GM18870 (cell line): Measurements from ENCODE around the gene TMEM165.
"Not testable (repeated sequence)": the region's sequence is repeated elsewhere in the genome, so short reads cannot be mapped to it uniquely, and the experiment has no call there.

Source experiments
- ATAC-seq: cut with Tn5 transposase; IDR thresholded peaks from one replicate; pipeline ENCODE4 v1.9.1; 2021; ENCODE audit warnings: moderate library complexity; ENCODE audit not compliant: unreplicated experiment

TMEM165 gene, protein sequence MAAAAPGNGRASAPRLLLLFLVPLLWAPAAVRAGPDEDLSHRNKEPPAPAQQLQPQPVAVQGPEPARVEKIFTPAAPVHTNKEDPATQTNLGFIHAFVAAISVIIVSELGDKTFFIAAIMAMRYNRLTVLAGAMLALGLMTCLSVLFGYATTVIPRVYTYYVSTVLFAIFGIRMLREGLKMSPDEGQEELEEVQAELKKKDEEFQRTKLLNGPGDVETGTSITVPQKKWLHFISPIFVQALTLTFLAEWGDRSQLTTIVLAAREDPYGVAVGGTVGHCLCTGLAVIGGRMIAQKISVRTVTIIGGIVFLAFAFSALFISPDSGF

DNA sequence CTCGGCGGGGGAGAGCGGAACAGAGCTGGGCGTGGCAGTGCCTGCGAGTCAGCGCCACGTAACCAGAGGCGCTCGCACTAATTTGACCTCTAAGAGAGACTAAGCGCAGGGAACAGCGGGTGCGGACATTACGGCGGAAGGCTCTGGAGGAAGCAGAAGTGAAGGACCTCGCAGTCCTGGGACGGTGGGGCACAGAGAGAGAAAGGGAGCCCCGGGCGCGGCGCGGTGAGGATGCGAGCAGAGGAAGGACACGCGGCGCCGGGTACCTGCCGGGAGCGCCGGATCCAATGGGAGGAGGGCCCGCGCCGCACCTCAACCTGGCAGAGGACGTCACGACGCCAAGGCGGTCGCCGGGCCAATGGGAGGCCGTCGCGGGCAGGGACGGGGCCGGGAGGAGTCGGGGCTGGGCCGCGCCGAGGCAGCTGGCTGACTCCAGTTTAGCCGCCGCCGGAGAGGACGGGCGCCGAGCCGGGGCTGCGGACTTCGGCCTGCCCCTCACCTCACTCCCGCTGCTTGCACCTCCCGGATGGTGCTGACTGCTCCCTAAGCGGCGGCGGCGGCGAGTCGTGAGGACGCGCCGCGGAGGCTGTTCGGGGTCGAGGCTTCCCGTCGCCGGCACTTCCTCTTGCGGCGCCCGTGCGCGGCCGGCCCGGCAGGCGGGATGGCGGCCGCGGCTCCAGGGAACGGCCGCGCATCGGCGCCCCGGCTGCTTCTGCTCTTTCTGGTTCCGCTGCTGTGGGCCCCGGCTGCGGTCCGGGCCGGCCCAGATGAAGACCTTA lies at the start of gene TMEM165:
Gene TMEM165 (plus strand): TSS at position 429 of the 779 bp plus-strand sequence. CDS start 233 bp downstream, at position 662.
- peak; percentile 78 for ATAC-seq

DNA sequence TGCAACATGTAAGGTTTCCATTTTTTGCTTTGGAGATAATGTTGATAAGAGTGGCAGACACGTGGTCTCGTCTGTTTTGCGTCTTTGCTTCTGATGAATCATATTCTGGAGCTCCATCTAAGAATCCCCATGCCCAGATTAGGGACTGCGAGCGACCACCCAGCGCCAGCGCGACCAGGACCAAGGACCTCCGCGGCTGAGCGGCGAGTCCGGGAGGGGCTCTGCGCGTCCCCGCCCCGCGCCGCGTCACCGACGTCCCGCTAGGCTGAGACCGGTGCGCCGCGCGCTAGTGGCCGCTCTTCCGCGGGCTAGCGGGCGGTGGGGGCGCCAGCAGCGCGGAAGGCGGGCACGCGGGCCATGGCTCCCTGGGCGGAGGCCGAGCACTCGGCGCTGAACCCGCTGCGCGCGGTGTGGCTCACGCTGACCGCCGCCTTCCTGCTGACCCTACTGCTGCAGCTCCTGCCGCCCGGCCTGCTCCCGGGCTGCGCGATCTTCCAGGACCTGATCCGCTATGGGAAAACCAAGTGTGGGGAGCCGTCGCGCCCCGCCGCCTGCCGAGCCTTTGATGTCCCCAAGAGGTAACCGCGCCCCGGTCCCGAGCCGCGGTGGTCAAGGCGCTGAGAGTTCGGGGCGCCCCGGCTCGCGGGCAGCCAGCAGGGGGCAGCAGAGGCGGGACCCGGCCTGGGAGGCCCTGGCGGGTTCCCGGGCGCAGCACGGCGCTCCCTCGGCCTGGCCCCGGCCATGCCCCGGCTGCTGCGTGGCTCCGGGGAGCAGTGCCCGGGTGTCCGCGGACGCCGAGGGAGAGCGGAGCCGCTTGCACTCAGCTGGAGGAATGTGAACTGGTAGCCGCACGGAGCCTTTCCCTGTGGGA lies 49.5 kb upstream of the TMEM165 start, which contains the start of gene SRD5A3:
Gene SRD5A3 (plus strand): TSS at position 263 of the 871 bp plus-strand sequence. CDS start 95 bp downstream, at position 358.
- peak; percentile 90 for ATAC-seq

DNA sequence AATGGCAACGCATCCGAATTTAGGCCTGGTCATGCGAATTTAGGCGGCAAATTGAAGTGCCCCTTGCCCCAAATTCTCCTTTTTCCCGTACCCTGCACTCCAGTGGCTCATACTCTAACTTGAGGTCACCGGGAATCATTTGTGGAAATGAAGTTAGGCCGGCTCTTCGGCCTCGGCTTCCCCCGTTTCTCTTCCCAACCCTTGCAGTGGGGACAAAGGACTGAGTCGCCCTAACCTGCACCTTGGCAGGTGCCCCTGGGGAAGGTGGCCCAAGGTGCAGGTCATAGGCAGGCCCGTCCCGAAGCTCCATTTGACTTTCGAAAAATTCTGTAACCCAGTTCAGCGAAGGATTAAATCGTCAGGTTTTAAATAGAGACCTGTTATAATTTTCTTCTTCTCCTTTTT lies 48.9 kb upstream of the TMEM165 start:
- ATAC-seq, result peak; percentile 1

DNA sequence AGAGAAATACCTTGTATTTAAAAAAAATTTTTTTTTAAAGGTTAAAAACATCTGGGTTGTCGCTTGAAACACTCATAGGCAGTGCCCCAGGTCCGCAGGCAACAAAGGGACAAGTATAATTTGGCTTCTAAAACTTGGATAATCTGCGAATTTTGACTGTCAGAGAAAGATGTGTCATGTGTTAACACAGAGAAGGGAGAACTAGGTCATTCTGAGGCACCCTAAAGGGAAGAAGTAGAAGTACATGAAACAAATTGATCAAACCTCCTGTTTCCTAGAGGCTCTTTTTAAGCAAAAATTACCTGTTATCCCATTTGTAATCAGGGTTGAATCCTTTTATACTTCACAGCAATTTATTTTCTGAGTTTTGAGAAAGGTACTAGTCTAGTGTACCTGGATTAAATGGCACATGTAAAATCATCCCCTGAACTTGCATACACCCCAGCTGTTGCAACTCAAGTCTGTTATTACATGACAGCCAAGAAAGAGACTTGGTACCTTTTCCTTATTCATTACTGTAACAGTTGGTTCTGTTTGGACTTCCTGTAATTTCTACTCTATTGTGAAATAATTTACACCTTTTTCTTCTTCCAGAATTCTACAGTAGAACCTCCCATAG lies 48.0 kb upstream of the TMEM165 start:
- no peak for ATAC-seq

DNA sequence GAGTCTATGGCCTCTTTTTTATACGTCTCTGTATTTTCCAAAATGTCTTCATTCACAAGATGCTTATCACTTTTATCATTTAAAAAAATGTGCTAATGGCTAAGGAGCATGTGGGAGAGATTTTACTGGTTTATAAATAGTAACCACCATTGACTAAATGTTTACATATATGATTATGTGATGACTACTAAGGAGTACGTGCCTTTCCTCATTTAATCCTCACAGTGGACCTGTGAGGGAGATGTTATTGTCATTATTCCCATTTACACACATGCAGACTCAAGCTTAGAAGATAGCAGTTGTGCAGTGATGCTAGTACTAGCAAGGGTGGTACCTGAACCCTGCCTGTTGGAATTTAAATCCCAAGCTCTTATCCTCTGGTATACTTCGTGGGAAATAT lies 47.3 kb upstream of the TMEM165 start:
- ATAC-seq, result no peak

DNA sequence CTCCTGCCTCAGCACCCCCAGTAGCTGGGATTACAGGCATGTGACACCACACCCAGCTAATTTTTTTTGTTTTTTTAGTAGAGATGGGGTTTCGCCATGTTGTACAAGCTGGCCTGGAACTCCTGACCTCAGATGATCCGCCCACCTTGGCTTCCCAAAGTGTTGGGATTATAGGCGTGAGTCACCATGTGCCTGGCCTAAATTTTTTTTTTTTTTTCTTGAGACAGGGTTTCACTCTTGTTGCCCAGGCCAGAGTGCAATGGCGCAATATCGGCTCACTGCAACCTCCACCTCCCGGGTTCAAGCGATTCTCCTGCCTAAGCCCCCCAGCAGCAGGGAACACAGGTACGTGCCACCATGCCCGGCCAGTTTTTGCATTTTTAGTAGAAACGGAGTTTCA lies 44.9 kb upstream of the TMEM165 start:
- not testable (repeated sequence) for ATAC-seq

DNA sequence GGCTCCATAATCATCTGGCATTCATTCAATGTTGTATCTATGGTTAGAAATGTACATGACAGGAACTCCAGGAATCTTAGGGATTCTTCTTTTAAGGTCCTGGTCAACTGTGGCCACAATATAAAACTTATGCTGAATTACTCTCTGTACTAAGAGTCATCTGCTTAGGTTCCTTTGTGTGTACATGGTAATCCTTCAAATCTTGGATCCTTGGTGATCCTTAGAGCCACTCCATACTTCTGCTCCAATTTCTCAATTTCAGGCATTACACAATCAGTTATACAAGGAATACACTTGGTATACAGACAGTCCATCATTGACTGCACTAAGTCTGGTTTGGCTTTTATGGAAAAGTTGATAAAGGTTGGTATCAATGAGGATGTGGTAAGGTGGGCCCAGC lies 43.9 kb upstream of the TMEM165 start:
- ATAC-seq, result no peak

DNA sequence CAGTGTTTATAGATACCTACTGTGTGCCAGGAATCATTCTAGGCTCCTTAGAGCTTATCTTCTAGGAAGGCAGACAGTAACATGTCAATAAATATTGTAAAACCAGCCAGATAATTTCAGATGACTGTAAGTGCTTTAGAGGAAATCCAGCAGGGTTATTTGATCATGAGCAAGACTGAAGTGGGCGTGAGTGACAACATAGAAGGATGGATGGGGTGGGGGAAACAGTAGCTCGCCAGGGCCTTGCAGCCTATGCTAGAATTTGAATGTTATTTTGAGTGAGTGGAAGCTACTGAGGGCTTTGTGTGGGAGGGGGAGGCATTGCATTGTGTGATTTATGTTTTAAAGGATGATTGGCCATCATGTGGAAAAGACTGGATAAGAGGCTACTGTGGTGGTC lies 43.0 kb upstream of the TMEM165 start:
- ATAC-seq, result no peak

DNA sequence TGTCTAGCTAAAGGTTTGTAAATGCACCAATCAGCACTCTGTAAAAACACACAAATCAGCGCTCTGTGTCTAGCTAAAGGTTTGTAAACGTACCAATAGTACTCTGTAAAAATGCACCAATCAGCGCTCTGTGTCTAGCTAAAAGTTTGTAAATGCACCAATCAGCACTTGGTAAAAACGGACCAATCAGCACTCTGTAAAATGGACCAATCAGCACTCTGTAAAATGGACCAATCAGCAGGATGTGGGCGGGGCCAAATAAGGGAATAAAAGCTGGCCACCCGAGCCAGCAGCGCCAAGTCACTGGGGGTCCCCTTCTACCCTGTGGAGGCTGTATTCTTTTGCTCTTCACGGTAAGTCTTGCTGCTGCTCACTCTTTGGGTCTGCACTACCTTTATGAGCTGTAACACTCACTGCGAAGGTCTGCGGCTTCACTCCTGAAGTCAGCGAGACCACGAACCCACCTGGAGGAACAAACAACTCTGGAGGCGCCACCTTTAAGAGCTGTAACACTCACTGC lies 42.5 kb upstream of the TMEM165 start:
- ATAC-seq, result not testable (repeated sequence)

DNA sequence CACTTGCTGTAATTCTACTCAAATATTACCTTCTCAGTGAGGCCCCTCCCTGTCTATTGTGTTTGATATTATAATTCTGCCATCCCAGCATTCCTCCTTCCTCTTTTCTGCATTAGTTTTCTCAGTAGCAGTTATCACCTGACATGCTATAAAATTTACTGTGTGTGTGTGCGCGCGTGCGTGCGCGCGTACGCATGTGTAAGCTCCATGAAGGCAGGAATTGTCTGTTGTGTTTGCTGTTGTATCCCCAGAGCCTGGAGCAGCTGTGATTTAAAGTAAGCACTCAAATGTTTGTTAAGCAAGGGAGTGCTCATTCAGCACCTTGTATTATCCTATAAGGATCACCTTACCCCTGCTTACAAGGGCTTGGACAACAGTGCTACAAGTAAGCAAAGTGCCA lies 41.1 kb upstream of the TMEM165 start:
- no peak for ATAC-seq

DNA sequence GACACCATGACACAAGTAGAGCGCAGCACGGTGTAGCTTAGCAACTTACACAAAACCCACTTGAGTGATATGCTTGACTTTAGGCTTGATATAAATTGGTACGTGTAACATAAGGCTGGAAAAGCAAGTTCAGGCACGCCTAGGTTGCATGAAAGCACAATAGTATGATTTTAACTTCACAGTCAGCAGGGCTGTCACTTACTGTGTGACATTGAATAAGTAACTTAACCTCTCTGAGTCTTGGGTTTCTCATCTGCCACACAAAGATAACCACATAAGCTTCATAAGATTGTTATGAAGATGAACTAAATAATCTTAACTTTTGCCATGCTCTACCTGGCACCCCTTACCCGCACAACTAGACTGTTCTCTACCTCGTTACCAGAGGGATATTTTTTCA lies 40.2 kb upstream of the TMEM165 start:
- no peak for ATAC-seq

DNA sequence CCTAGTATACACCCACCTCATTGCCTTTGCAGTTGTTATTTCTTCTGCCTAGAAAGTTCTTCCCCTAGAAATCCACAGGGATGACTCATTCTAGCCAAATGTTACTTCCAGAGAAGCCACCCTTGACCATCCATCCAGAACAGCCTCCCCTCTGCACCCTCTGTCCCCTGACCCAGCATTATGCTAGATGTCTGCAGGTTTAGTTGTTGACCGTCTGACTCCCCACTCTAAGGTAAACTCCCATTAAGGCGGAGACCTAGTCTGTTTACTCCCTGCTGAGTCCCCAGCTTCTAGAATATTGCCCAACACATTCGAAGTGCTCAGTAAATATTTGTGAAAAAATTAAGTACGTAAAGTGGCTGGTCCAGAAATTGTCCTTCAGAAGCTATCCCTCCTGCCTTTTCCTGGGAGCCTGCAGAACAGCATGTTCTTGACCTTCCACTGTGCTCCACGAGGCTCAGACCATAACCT lies 38.7 kb upstream of the TMEM165 start:
- ATAC-seq, result no peak

DNA sequence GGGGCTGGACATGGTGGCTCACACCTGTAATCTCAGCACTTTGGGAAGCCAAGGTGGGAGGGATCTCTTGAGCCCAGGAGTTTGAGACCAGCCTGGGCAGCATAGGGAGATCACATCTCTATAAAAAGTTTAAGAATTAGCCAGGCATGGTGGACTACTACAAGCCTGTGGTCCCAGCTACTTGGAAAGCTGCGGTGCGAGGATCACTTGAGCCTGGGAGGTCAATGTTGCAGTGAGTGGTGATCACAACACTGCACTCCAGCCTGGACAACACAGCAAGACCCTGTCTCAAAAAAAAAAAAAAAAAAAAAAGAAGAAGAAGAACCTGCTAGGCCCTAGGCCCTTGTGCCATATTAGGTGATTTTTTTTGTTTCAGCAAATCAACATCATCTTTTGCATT lies 37.5 kb upstream of the TMEM165 start:
- ATAC-seq, result no peak

DNA sequence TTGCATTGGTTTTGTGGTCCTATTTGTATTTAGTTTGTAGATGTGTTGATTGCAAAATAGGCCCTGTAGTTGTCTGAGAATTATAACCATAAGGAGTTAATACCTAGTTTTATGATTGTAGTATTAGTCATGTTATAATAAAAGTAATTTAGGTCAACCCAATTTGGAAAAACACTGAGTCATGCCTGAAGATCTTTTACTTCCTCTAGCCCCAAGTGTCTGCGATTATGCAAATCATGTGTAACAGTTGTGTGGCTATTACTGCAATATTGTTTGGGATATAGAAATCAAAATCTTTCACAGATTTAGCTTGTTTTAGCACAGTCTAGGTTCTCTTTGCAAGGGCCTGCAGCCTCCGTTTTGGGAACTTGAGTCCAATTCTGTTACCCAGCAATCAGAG lies 37.1 kb upstream of the TMEM165 start:
- peak; percentile 86 for ATAC-seq

DNA sequence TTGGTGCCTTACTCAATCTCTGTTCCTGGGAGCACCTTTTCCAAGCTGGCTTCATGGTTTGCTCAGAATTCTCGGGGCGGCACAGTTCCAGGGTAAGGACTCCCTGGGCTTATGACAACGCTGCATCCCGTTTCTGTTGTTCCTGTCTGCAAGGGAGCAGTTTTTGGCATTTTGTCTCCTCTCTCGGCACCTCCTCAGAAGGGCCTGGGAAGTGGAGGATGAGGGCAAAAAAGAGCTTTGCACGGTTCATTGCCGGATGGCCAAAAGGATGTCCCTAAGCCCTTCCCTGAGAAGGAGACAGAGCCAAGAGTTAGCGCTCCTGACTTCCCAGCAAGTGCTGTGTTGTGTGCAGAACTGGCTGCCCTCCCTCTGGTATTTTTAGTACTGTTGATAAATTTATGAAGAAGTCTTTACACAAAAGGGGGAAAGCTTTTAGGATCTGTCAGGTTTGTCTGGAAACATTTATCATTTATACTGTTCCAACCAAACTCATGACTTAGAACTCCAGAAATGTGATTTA lies 36.3 kb upstream of the TMEM165 start:
- no peak for ATAC-seq

DNA sequence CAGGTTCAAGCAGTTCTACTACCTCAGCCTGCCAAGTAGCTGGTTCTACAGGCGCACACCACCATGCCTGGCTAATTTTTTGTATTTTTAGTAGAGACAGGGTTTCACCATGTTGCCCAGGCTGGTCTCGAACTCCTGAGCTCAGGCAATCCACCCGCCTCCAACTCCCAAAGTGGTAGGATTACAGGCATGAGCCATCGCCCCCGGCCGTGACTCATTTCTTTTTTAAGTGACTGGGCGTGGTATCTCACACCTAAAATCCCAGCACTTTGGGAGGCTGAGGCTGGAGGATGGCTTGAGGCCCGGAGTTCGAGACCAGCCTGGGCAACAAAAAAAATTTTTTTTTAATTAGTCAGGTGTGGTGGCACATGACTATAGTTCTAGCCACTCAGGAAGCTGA lies 32.8 kb upstream of the TMEM165 start:
- ATAC-seq, result not testable (repeated sequence)

DNA sequence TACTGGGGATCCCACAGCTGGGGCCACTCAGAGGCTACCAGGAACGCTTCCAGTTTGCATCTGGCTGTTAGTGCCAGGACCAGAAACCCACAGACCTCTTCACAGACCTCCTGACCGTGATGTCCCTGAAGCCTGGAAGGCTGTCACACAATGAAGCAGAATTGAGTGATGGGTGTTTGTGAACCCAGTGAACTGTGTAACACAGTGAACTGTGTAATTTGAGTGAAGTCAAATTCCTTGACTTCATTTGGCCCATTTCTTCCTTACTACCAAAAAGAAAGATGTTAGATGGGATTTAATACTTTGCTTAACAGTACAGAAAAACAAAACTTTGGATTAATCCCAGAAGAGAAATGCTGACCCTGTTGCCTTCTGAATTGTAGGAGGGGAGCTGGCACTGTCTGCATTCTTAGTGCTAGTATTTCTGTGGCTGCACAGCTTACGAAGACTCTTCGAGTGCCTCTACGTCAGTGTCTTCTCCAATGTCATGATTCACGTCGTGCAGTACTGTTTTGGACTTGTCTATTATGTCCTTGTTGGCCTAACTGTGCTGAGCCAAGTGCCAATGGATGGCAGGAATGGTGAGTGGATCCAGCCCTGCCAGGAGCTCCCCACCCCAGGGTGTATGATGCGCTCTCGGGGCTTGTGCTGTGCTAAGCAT lies 31.9 kb upstream of the TMEM165 start:
- no peak for ATAC-seq

DNA sequence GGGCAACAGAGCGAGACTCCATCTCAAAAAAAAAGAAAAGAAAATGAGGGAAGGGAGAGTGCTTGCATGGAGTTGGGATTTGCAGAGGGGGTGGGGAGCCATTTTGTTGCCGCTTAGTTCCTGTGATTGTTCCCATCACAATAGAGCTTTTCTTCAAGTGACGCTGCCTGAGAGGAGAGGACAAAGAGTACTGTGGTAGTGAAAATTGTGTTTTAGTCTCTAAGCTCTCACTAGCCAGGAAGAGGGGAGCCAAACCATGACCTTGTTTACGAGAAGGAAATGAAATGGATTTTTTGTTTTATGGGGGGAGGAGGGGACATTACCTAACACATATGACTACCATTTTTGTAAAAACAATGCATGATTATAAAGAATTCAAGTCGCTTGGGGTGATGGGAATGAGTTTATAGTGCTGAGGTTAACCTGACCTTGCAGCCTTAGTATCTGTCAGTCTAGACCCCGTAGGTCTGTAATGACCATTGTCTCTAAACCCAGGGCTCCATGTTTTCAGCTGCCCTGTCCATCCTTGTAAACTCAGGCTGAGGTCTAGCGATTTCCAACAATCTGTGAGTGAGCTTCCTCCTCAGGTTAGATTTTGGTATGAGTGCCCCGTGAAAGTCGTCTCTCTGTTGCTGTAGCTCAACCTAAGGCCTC lies 30.9 kb upstream of the TMEM165 start:
- ATAC-seq, result no peak

DNA sequence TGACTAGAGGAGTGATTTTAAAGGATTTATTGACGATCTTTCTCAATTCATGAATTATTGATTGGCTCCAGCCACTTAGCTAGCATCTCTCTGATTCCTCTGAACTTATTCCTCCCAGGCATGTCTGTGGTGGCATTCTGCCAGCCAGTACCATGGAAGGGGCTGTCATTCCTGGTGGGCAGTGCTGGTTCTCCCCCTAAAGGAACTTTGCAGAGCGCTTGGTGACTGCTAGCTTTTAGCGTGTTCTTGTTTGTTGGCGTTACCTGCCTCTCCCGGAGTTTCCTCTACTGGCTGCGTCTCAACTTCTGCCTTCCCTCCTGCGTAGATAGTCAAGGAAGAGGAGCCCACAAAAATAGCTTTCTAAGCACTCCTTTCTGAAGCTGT lies 30.4 kb upstream of the TMEM165 start:
- ATAC-seq, result no peak
